Ascending aorta (tissue), 2 donors: Measurements from ENCODE around the gene CASP2. TPM values are rescaled to one million over a fixed set of nuclear protein-coding genes. Genes with fewer than 3 reads are reported as not detected.

Source experiments
- DNase-seq, 2 donors: peaks; one replicate each; pipeline ENCODE4 v3.0.0-alpha.2; 2019; ENCODE audit warnings: low spot score in 2 of 2
- H3K27ac ChIP-seq, 2 donors: fragments of 200-600 bp; sonication (generic); one replicate each; pipeline ENCODE4 v1.5.1; 2016 to 2017; ENCODE audit warnings: mild to moderate bottlenecking in 1 of 2
- H3K27me3 ChIP-seq: fragments of 200-600 bp; sonication (generic); one replicate; pipeline ENCODE4 v1.5.1; 2017
- H3K36me3 ChIP-seq, 2 donors: fragments of 200-600 bp; sonication (generic); one replicate each; pipeline ENCODE4 v1.5.1; 2016
- H3K4me1 ChIP-seq, 2 donors: fragments of 200-600 bp; sonication (generic); one replicate each; pipeline ENCODE4 v1.5.1; 2016 to 2017; ENCODE audit warnings: mild to moderate bottlenecking in 1 of 2
- H3K4me3 ChIP-seq, 2 donors: fragments of 200-600 bp; sonication (generic); one replicate each; pipeline ENCODE4 v1.5.1; 2016 to 2017; ENCODE audit warnings: mild to moderate bottlenecking in 1 of 2
- H3K9me3 ChIP-seq, 2 donors: fragments of 200-600 bp; sonication (generic); one replicate each; pipeline ENCODE4 v1.5.1; 2016
- CTCF ChIP-seq, 3 experiments: fragments of 200-600 bp in 2 of 3; fragments of 450-650 bp in 1 of 3; sonication (generic) in 2 of 3; IDR thresholded peaks; one replicate each; pipeline ENCODE4 v1.5.1; 2016 to 2019; ENCODE audit warnings: antibody characterized with exemption in 3 of 3, mild to moderate bottlenecking in 1 of 3, moderate library complexity in 1 of 3
- intact Hi-C: fragments of 100-400 bp; cut with DNase I; formaldehyde crosslinking; loops from one replicate; pipeline ENCODE4 v1.15.1; 2023
- total RNA-seq: library from RNA; depleted of rRNA; stranded (reverse); fragments of >200 nt; gene quantifications from one replicate; pipeline ENCODE4 v1.1.0, GENCODE V29; 2016

The CASP2 gene
- total RNA-seq, 1 donor from 2014 or later = 13.7 TPM

GRCh38 chr7:143346018-143346417 is 57.9 kb downstream of the CASP2 start:
- H3K4me1 ChIP-seq = peaks cover 0 to 5% of the 10 kb centered on the region in 2 donors
- no peaks in the 10 kb centered on the region for H3K9me3 ChIP-seq
- no peaks in the 10 kb centered on the region for H3K27me3 ChIP-seq
- H3K36me3 ChIP-seq = no peaks in the 10 kb centered on the region
- intact Hi-C loops = no loop called here
- H3K4me3 ChIP-seq = no peak overlapping the region
- no peak for DNase-seq
- no peak for TF ChIP-seq CTCF (IDR thresholded peaks at IDR 0.05)
- no peak overlapping the region for H3K27ac ChIP-seq

GRCh38 chr7:143347950-143348349 is 59.8 kb downstream of the CASP2 start:
- no peak overlapping the region for H3K27ac ChIP-seq
- no peaks in the 10 kb centered on the region for H3K36me3 ChIP-seq
- no peaks in the 10 kb centered on the region for H3K27me3 ChIP-seq
- TF ChIP-seq CTCF (IDR thresholded peaks at IDR 0.05) = no peak
- intact Hi-C loops = no loop called here
- peaks cover 0 to 5% of the 10 kb centered on the region in 2 donors for H3K4me1 ChIP-seq
- no peak overlapping the region for H3K4me3 ChIP-seq
- no peak for DNase-seq
- no peaks in the 10 kb centered on the region for H3K9me3 ChIP-seq

GRCh38 chr7:143351060-143351459 is 62.9 kb downstream of the CASP2 start:
- intact Hi-C loops = no loop called here
- no peaks in the 10 kb centered on the region for H3K9me3 ChIP-seq
- no peaks in the 10 kb centered on the region for H3K36me3 ChIP-seq
- no peak for TF ChIP-seq CTCF (IDR thresholded peaks at IDR 0.05)
- no peak for DNase-seq
- no peak overlapping the region for H3K4me3 ChIP-seq
- H3K27me3 ChIP-seq = no peaks in the 10 kb centered on the region
- H3K27ac ChIP-seq = no peak overlapping the region
- no peaks in the 10 kb centered on the region for H3K4me1 ChIP-seq

GRCh38 chr7:143351574-143351973 is 63.4 kb downstream of the CASP2 start:
- no peak for DNase-seq

GRCh38 chr7:143352531-143353002 is 64.4 kb downstream of the CASP2 start:
- intact Hi-C loops = no loop called here
- no peaks in the 10 kb centered on the region for H3K27me3 ChIP-seq

More at GRCh38 chr7:143351574-143351973, 63.4 kb downstream of the CASP2 start:
- Histone ChIP-seq H3K27me3 (no peaks in the 10 kb centered on the region), H3K27ac (no peak overlapping the region), H3K4me3 (no peak overlapping the region), H3K9me3 (no peaks in the 10 kb centered on the region), H3K4me1 (no peaks in the 10 kb centered on the region), H3K36me3 (no peaks in the 10 kb centered on the region)
- intact Hi-C loops = no loop called here
- no peak for TF ChIP-seq CTCF (IDR thresholded peaks at IDR 0.05)

More at GRCh38 chr7:143352531-143353002, 64.4 kb downstream of the CASP2 start:
- no peaks in the 10 kb centered on the region for H3K4me1 ChIP-seq
- no peaks in the 10 kb centered on the region for H3K36me3 ChIP-seq
- H3K4me3 ChIP-seq = no peak overlapping the region
- TF ChIP-seq CTCF (IDR thresholded peaks at IDR 0.05) = no peak
- no peak overlapping the region for H3K27ac ChIP-seq
- no peaks in the 10 kb centered on the region for H3K9me3 ChIP-seq
- DNase-seq = no peak
